HCT116 (cell line): ENCODE data around the gene NDUFAF5. TPM values are rescaled to one million over a fixed set of nuclear protein-coding genes. Genes with fewer than 3 reads are reported as not detected.

ENCODE experiments used
- ATAC-seq: fragments of 200-7000 bp; cut with Tn5 transposase; 2 replicates; pipeline ENCODE4 v1.9.1; 2020; ENCODE audit warnings: mild to moderate bottlenecking, moderate library complexity
- BruUV-seq: library from RNA; stranded (reverse); fragments of 400-500 nt; replicated peaks from 2 replicates; lab custom pipeline; 2021; lab: Mats Ljungman, UMichigan
- CTCF ChIA-PET: fragments of 300-600 bp; sonication (Branson Sonifier 250); formaldehyde crosslinking; loops from one replicate; lab custom pipeline; 2021; ENCODE audit warnings: antibody characterized with exemption; lab: Charles Lee
- POLR2A ChIA-PET: fragments of 300-600, 350-600 bp; sonication (Branson Sonifier 250); formaldehyde crosslinking; loops from one replicate; lab custom pipeline; 2021; ENCODE audit warnings: antibody characterized with exemption; lab: Charles Lee
- RAD21 ChIA-PET, 2 experiments: fragments of 300-600 bp; sonication (Branson Sonifier 250); formaldehyde crosslinking; loops; one replicate each; lab custom pipeline; 2023; ENCODE audit warnings: low total read pairs in 2 of 2; ENCODE audit not compliant: uncharacterized antibody in 2 of 2, unreplicated experiment in 2 of 2, low non-redundant PET in 1 of 2; lab: Charles Lee
- DNase-seq: peaks from one replicate; pipeline ENCODE4 v3.0.0-alpha.2; 2010; ENCODE audit warnings: low read depth, low spot score
- H2AFZ ChIP-seq: fragments of 200-600 bp; shearing (Covaris generic), sonication (generic); 2 replicates; pipeline ENCODE4 v1.6.1; 2017; ENCODE audit warnings: low read depth, mixed run types, mixed read lengths, antibody characterized with exemption, low read length; ENCODE audit not compliant: poor library complexity, severe bottlenecking
- H3K27ac ChIP-seq: 2 replicates; pipeline ENCODE4 v1.5.1; 2012; ENCODE audit warnings: low read depth, low read length
- H3K27me3 ChIP-seq: fragments of 200-600 bp; sonication (generic); 2 replicates; pipeline ENCODE4 v1.6.1; 2016; ENCODE audit warnings: mixed run types, low read length, mixed read lengths; ENCODE audit not compliant: insufficient read depth
- H3K36me3 ChIP-seq, 2 experiments: fragments of 200-500 bp in 1 of 2; fragments of 200-600 bp in 1 of 2; sonication (Bioruptor generic) in 1 of 2; sonication (generic) in 1 of 2; 2 replicates each; pipeline versions ENCODE4 v1.5.1 to v1.6.1; 2014 to 2016; ENCODE audit warnings: low read length in 2 of 2, inconsistent platforms in 1 of 2, mixed read lengths in 1 of 2, mixed run types in 1 of 2; ENCODE audit not compliant: insufficient read depth in 2 of 2, control insufficient read depth in 1 of 2
- H3K4me1 ChIP-seq, 2 experiments: fragments of 200-600 bp in 1 of 2; sonication (generic) in 1 of 2; 2 replicates each; pipeline versions ENCODE4 v1.5.1 to v1.6.1; 2012 to 2017; ENCODE audit warnings: low read length in 2 of 2, inconsistent platforms in 1 of 2, mild to moderate bottlenecking in 1 of 2, mixed read lengths in 1 of 2, mixed run types in 1 of 2, moderate library complexity in 1 of 2; ENCODE audit not compliant: insufficient read depth in 2 of 2, control insufficient read depth in 1 of 2
- H3K4me2 ChIP-seq: fragments of 200-600 bp; sonication (generic); 2 replicates; pipeline ENCODE4 v1.6.1; 2017; ENCODE audit warnings: mixed run types, low read length, mixed read lengths
- H3K4me3 ChIP-seq, 2 experiments: fragments of 200-600 bp in 1 of 2; sonication (generic) in 1 of 2; replicated peaks in 1 of 2; 2 replicates each; pipeline ENCODE4 v1.5.1; 2011 to 2016; ENCODE audit warnings: low read length in 2 of 2, control low read depth in 1 of 2, low read depth in 1 of 2, mild to moderate bottlenecking in 1 of 2, mixed read lengths in 1 of 2, mixed run types in 1 of 2
- H3K79me2 ChIP-seq: fragments of 200-600 bp; sonication (generic); 2 replicates; pipeline ENCODE4 v1.6.1; 2017; ENCODE audit warnings: mild to moderate bottlenecking, mixed run types, low read length, moderate library complexity, mixed read lengths; ENCODE audit not compliant: insufficient read depth
- H3K9ac ChIP-seq: fragments of 200-600 bp; sonication (generic); 2 replicates; pipeline ENCODE4 v1.6.1; 2016; ENCODE audit warnings: low read length, mixed read lengths
- H3K9me2 ChIP-seq: fragments of 200-600 bp; sonication (generic), shearing (Covaris generic); 2 replicates; pipeline ENCODE4 v1.6.1; 2017; ENCODE audit warnings: mixed run types, mild to moderate bottlenecking, moderate library complexity; ENCODE audit not compliant: insufficient read depth
- H3K9me3 ChIP-seq, 2 experiments: fragments of 200-500 bp in 1 of 2; fragments of 200-600 bp in 1 of 2; sonication (Bioruptor generic) in 1 of 2; sonication (generic) in 1 of 2; 2 replicates each; pipeline ENCODE4 v1.6.1; 2014 to 2017; ENCODE audit warnings: low read length in 2 of 2, mixed read lengths in 2 of 2, inconsistent platforms in 1 of 2, low read depth in 1 of 2, mild to moderate bottlenecking in 1 of 2, mixed run types in 1 of 2, moderate library complexity in 1 of 2; ENCODE audit not compliant: control insufficient read depth in 1 of 2, insufficient read depth in 1 of 2
- H4K20me1 ChIP-seq: fragments of 200-600 bp; sonication (generic), shearing (Covaris generic); 2 replicates; pipeline ENCODE4 v1.6.1; 2017; ENCODE audit warnings: mixed run types, mild to moderate bottlenecking, moderate library complexity; ENCODE audit not compliant: insufficient read depth
- EGR1 ChIP-seq: IDR thresholded peaks from 2 replicates; pipeline ENCODE4 v1.6.1; 2012; ENCODE audit warnings: low read depth
- ELF1 ChIP-seq: IDR thresholded peaks from 2 replicates; pipeline ENCODE4 v1.6.1; 2012; ENCODE audit warnings: low read depth, borderline replicate concordance
- EZH2phosphoT487 ChIP-seq: fragments of 200-600 bp; IDR thresholded peaks from 2 replicates; pipeline ENCODE4 v1.6.1; 2018; ENCODE audit warnings: antibody characterized with exemption, borderline replicate concordance
- RAD21 ChIP-seq: IDR thresholded peaks from 2 replicates; pipeline ENCODE4 v1.6.1; 2012; ENCODE audit warnings: low read depth, mild to moderate bottlenecking
- SP1 ChIP-seq: IDR thresholded peaks from 2 replicates; pipeline ENCODE4 v1.6.1; 2012; ENCODE audit warnings: low read depth
- YY1 ChIP-seq: IDR thresholded peaks from 2 replicates; pipeline ENCODE4 v1.6.1; 2011; ENCODE audit warnings: low read length, low read depth, moderate library complexity, mild to moderate bottlenecking; ENCODE audit not compliant: insufficient replicate concordance; ENCODE audit errors: extremely low read depth
- ZFX ChIP-seq: fragments of 450-650 bp; IDR thresholded peaks from 2 replicates; pipeline ENCODE4 v1.6.1; 2017
- ZNF274 ChIP-seq: fragments of 200-500 bp; sonication (Bioruptor generic); IDR thresholded peaks from 2 replicates; pipeline ENCODE4 v1.6.1; 2014; ENCODE audit warnings: mild to moderate bottlenecking, low read depth, low read length, inconsistent platforms
- intact Hi-C: fragments of 100-400 bp; cut with micrococcal nuclease; formaldehyde crosslinking; loops from 2 replicates; pipeline ENCODE4 v1.10.0; 2022
- total RNA-seq: library from RNA; stranded (reverse); gene quantifications from one replicate; pipeline ENCODE4 v1.2.1, GENCODE V29; 2021; ENCODE audit not compliant: unreplicated experiment
- TF ChIP-seq, protein P1 (sequence below): IDR thresholded peaks from 2 replicates; pipeline ENCODE4 v1.6.1; 2012
- TF ChIP-seq, protein P2 (sequence below): IDR thresholded peaks from 2 replicates; pipeline ENCODE4 v1.6.1; 2011; ENCODE audit warnings: mild to moderate bottlenecking, low read length, moderate library complexity; ENCODE audit not compliant: insufficient replicate concordance; ENCODE audit errors: extremely low read depth

Gene NDUFAF5
- total RNA-seq, 1 experiment from 2014 or later = 30.8 TPM

DNA sequence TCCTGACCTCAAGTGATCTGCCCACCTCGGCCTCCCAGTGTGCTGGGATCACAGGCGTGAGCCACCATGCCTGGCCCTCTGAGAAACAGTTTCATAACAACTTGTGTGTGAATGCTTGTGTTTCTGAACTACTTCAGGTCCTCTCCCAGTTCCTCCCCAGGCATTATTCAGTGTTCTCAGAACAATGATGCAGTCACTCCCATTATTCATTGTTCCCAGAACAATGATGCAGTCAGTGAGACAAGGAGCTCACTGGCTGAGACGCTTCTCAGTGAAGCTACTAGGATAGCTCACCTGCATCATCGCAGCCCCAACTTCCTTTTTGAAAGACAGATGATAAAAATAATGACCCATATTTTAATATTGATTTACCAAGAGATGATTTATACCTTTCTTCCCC is 71.5 kb downstream of the NDUFAF5 start:
- POLR2A ChIA-PET = no interaction called here
- Histone ChIP-seq H3K4me3 (no peak overlapping the region), H4K20me1 (no peaks in the 10 kb centered on the region), H3K27ac (no peak overlapping the region), H3K36me3 (no peaks in the 10 kb centered on the region), H3K4me1 (no peaks in the 10 kb centered on the region), H3K79me2 (no peaks in the 10 kb centered on the region), H3K9me2 (no peaks in the 10 kb centered on the region), H3K9me3 (no peaks in the 10 kb centered on the region), H3K4me2 (no peak overlapping the region), H2AFZ (no peak overlapping the region), H3K27me3 (peaks cover 4% of the 10 kb centered on the region; the same call in 1 of the 2 replicates), H3K9ac (no peak overlapping the region)
- TF ChIP-seq SP1 = no peak
- TF ChIP-seq EGR1 = no peak
- TF ChIP-seq ELF1 = no peak
- TF ChIP-seq RAD21 = no peak
- TF ChIP-seq ZFX = no peak
- TF ChIP-seq, protein P1, sequence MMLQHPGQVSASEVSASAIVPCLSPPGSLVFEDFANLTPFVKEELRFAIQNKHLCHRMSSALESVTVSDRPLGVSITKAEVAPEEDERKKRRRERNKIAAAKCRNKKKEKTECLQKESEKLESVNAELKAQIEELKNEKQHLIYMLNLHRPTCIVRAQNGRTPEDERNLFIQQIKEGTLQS = no peak
- no peak for TF ChIP-seq YY1
- no peak for TF ChIP-seq ZNF274
- no peak for TF ChIP-seq EZH2phosphoT487
- TF ChIP-seq, protein P2, sequence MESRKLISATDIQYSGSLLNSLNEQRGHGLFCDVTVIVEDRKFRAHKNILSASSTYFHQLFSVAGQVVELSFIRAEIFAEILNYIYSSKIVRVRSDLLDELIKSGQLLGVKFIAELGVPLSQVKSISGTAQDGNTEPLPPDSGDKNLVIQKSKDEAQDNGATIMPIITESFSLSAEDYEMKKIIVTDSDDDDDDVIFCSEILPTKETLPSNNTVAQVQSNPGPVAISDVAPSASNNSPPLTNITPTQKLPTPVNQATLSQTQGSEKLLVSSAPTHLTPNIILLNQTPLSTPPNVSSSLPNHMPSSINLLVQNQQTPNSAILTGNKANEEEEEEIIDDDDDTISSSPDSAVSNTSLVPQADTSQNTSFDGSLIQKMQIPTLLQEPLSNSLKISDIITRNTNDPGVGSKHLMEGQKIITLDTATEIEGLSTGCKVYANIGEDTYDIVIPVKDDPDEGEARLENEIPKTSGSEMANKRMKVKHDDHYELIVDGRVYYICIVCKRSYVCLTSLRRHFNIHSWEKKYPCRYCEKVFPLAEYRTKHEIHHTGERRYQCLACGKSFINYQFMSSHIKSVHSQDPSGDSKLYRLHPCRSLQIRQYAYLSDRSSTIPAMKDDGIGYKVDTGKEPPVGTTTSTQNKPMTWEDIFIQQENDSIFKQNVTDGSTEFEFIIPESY = no peak
- RAD21 ChIA-PET = no interaction called here
- ATAC-seq (no peak), DNase-seq (no peak)
- no TSS peak for BruUV-seq
- CTCF ChIA-PET = no interaction called here
- intact Hi-C loops = no loop called here
